HepG2 (cell line): Measurements from ENCODE around the gene ITGB8. TPM values are rescaled to one million over a fixed set of nuclear protein-coding genes. Genes with fewer than 3 reads are reported as not detected.

Experiments
- ATAC-seq: fragments of 200-7000 bp; cut with Tn5 transposase; 3 replicates; pipeline ENCODE4 v1.9.1; 2020; ENCODE audit warnings: mild to moderate bottlenecking, moderate library complexity
- BruUV-seq: library from RNA; stranded (reverse); fragments of 400-500 nt; replicated peaks from 2 replicates; lab custom pipeline; 2021; lab: Mats Ljungman, UMichigan
- CTCF ChIA-PET: fragments of 300-600 bp; formaldehyde crosslinking; extraction: SDS; loops from one replicate; lab custom pipeline; 2021; ENCODE audit warnings: low total read pairs, inconsistent platforms, low intra/inter-chr PET ratio; lab: Yijun Ruan, JAX
- POLR2A ChIA-PET: fragments of 350-600 bp; sonication (Branson Sonifier 250); formaldehyde crosslinking; loops from one replicate; lab custom pipeline; 2020; ENCODE audit warnings: antibody characterized with exemption, inconsistent platforms; lab: Yijun Ruan, JAX
- DNase-seq: peaks from one replicate; pipeline ENCODE4 v3.0.0-alpha.2; 2015; ENCODE audit warnings: low spot score
- FAIRE-seq: peaks from 3 replicates; lab custom pipeline; 2011; peaks lifted over from hg19 to GRCh38; lab: Jason Lieb, UNC
- H2AFZ ChIP-seq: one replicate; pipeline ENCODE4 v1.6.1; 2011; ENCODE audit warnings: low read length, inconsistent platforms
- H3K27ac ChIP-seq: fragments of 300-600 bp; 3 replicates; pipeline ENCODE4 v1.8.0; 2011; ENCODE audit warnings: mixed run types, mild to moderate bottlenecking, mixed read lengths, low read length, inconsistent platforms; ENCODE audit not compliant: insufficient read depth; ENCODE audit errors: extremely low read length
- H3K27me3 ChIP-seq, 2 experiments: fragments of 200-600 bp in 1 of 2; 2 replicates in 1 of 2; 3 replicates in 1 of 2; pipeline versions ENCODE4 v1.6.0 to v1.8.0; 2011; ENCODE audit warnings: low read length in 2 of 2, mild to moderate bottlenecking in 2 of 2, moderate library complexity in 2 of 2, inconsistent platforms in 1 of 2; ENCODE audit not compliant: insufficient read depth in 2 of 2, control insufficient read depth in 1 of 2
- H3K36me3 ChIP-seq, 2 experiments: fragments of 200-600 bp in 1 of 2; replicated peaks in 1 of 2; 2 replicates in 1 of 2; 3 replicates in 1 of 2; pipeline versions ENCODE4 v1.5.1 to v1.8.0; 2011; ENCODE audit warnings: low read length in 2 of 2, inconsistent platforms in 1 of 2; ENCODE audit not compliant: insufficient read depth in 2 of 2, control insufficient read depth in 1 of 2
- H3K4me1 ChIP-seq: 2 replicates; pipeline ENCODE4 v1.5.1; 2012; ENCODE audit warnings: low read length, inconsistent platforms; ENCODE audit not compliant: insufficient read depth
- H3K4me2 ChIP-seq: 2 replicates; pipeline ENCODE4 v1.6.0; 2011; ENCODE audit warnings: low read depth, low read length, inconsistent platforms
- H3K4me3 ChIP-seq, 3 experiments: fragments of 200-600 bp in 1 of 3; sonication (generic), shearing (Covaris generic) in 1 of 3; replicated peaks in 1 of 3; 2 replicates each; pipeline ENCODE4 v1.5.1; 2011 to 2016; ENCODE audit warnings: low read length in 3 of 3, inconsistent platforms in 2 of 3, low read depth in 2 of 3, mild to moderate bottlenecking in 2 of 3, control low read depth in 1 of 3, mixed read lengths in 1 of 3; ENCODE audit not compliant: insufficient read depth in 1 of 3
- H3K79me2 ChIP-seq: one replicate; pipeline ENCODE4 v1.6.1; 2011; ENCODE audit warnings: low read length, inconsistent platforms; ENCODE audit not compliant: insufficient read depth
- H3K9ac ChIP-seq: 2 replicates; pipeline ENCODE4 v1.6.0; 2011; ENCODE audit warnings: mild to moderate bottlenecking, low read depth, low read length, inconsistent platforms; ENCODE audit not compliant: insufficient read depth
- H3K9me3 ChIP-seq: 2 replicates; pipeline ENCODE4 v1.5.1; 2012; ENCODE audit warnings: mild to moderate bottlenecking, low read length
- H4K20me1 ChIP-seq: 2 replicates; pipeline ENCODE4 v1.6.0; 2011; ENCODE audit warnings: inconsistent platforms, mild to moderate bottlenecking, low read length, moderate library complexity; ENCODE audit not compliant: insufficient read depth
- ATF7 ChIP-seq, 2 experiments: fragments of 450-650 bp in 1 of 2; sonication (generic) in 1 of 2; formaldehyde crosslinking in 1 of 2; IDR thresholded peaks; 2 replicates each; pipeline versions ENCODE4 v1.4.0 to v1.6.1; 2016 to 2020; ENCODE audit warnings: antibody characterized with exemption in 1 of 2, mild to moderate bottlenecking in 1 of 2, missing genetic modification reagents in 1 of 2
- BRCA1 ChIP-seq: sonication (generic); formaldehyde crosslinking; IDR thresholded peaks from 2 replicates; pipeline ENCODE4 v1.4.0; 2020; ENCODE audit warnings: missing genetic modification reagents
- CC2D1A ChIP-seq: sonication (generic); formaldehyde crosslinking; IDR thresholded peaks from 2 replicates; pipeline ENCODE4 v1.8.1; 2023; ENCODE audit warnings: mild to moderate bottlenecking, missing genetic modification reagents
- FOXC1 ChIP-seq: sonication (generic); formaldehyde crosslinking; IDR thresholded peaks from 2 replicates; pipeline ENCODE4 v1.8.0; 2022; ENCODE audit warnings: mild to moderate bottlenecking, missing genetic modification reagents, borderline replicate concordance
- KLF6 ChIP-seq: IDR thresholded peaks from 2 replicates; pipeline ENCODE4 v1.8.0; 2016; ENCODE audit warnings: missing biosample characterization, missing genetic modification reagents
- MLLT10 ChIP-seq: sonication (generic); formaldehyde crosslinking; IDR thresholded peaks from 2 replicates; pipeline ENCODE4 v1.4.0; 2020; ENCODE audit warnings: missing genetic modification reagents
- NFRKB ChIP-seq: fragments of 450-650 bp; IDR thresholded peaks from 2 replicates; pipeline ENCODE4 v1.6.1; 2017
- NR1H2 ChIP-seq: sonication (generic); formaldehyde crosslinking; IDR thresholded peaks from 2 replicates; pipeline ENCODE4 v1.8.1; 2022; ENCODE audit warnings: low read depth, missing genetic modification reagents, borderline replicate concordance
- NR2F2 ChIP-seq: IDR thresholded peaks from 2 replicates; pipeline ENCODE4 v1.6.1; 2012; ENCODE audit warnings: low read depth, inconsistent platforms, borderline replicate concordance
- TMF1 ChIP-seq: sonication (generic); formaldehyde crosslinking; IDR thresholded peaks from 2 replicates; pipeline ENCODE4 v1.8.1; 2022; ENCODE audit warnings: low read depth, missing genetic modification reagents
- ZIK1 ChIP-seq: sonication (generic); formaldehyde crosslinking; IDR thresholded peaks from 2 replicates; pipeline ENCODE4 v1.5.0; 2020; ENCODE audit warnings: mild to moderate bottlenecking, low read depth, missing genetic modification reagents, borderline replicate concordance
- ZNF503 ChIP-seq: sonication (generic); formaldehyde crosslinking; IDR thresholded peaks from 2 replicates; pipeline ENCODE4 v1.4.0; 2020; ENCODE audit warnings: missing genetic modification reagents
- ZNF841 ChIP-seq: sonication (generic); formaldehyde crosslinking; IDR thresholded peaks from 2 replicates; pipeline ENCODE4 v1.8.1; 2023; ENCODE audit warnings: missing genetic modification reagents, borderline replicate concordance
- ZZZ3 ChIP-seq: sonication (generic); formaldehyde crosslinking; IDR thresholded peaks from 2 replicates; pipeline ENCODE4 v1.4.0; 2020; ENCODE audit warnings: missing genetic modification reagents, mild to moderate bottlenecking, borderline replicate concordance
- WGBS: methylation state at CpG from one replicate; pipeline ENCODE4 v1.1.6; 2017; ENCODE audit warnings: low lambda C conversion rate; 5-methylcytosine and 5-hydroxymethylcytosine counted together
- in situ Hi-C: cut with HindIII; loops from 2 replicates; pipeline ENCODE4 v1.10.0; 2017; ENCODE audit warnings: low pct_unique_long_range_greater_than_20kb; ENCODE audit not compliant: extremely low pct_ligation_motif_present
- intact Hi-C: fragments of 100-400 bp; cut with micrococcal nuclease; formaldehyde crosslinking; loops from one replicate; pipeline ENCODE4 v1.10.0; 2022; ENCODE audit not compliant: unreplicated experiment
- polyA plus RNA-seq, 8 experiments: library from polyadenylated mRNA; depleted of rRNA in 3 of 8; stranded (reverse) in 7 of 8; unstranded in 1 of 8; fragments of >200 nt; fragmentation: Illumina TruSeq in 4 of 8; extraction: Trizol in 4 of 8; gene quantifications; 2 replicates each; pipeline versions ENCODE4 v1.2.1 to v1.2.3, GENCODE V29; 2011 to 2016; ENCODE audit warnings: low read depth in 4 of 8, missing spikeins in 1 of 8, mixed read lengths in 1 of 8; ENCODE audit not compliant: insufficient read depth in 1 of 8
- total RNA-seq, 5 experiments: library from RNA; depleted of rRNA; stranded (reverse); fragments of >200 nt; fragmentation: Illumina TruSeq; extraction: Trizol; gene quantifications; 2 replicates each; pipeline ENCODE4 v1.2.3, GENCODE V29; 2016; ENCODE audit warnings: low read depth in 1 of 5
- TF ChIP-seq, protein P1 (sequence below): sonication (generic); formaldehyde crosslinking; IDR thresholded peaks from 2 replicates; pipeline ENCODE4 v1.4.0; 2020; ENCODE audit warnings: low read depth, mild to moderate bottlenecking, missing genetic modification reagents

Gene ITGB8
- total and polyA plus RNA-seq, 2 of the 13 experiments (the other 11 are each of a cell fraction or from before 2014, with no cell fraction given), result 0.01 TPM; not detected in 1

- Histone ChIP-seq H3K36me3 (no peaks in the 10 kb centered on the region), H3K4me1 (no peaks in the 10 kb centered on the region), H3K27ac (no peak overlapping the region), H3K9me3 (no peaks in the 10 kb centered on the region), H3K4me3 (no peak overlapping the region), H3K27me3 (no peaks in the 10 kb centered on the region), H3K9ac (no peak overlapping the region), H3K79me2 (no peaks in the 10 kb centered on the region), H4K20me1 (no peaks in the 10 kb centered on the region), H3K4me2 (no peak overlapping the region), H2AFZ (no peak overlapping the region)
- POLR2A ChIA-PET, result no interaction called here
- DNase-seq, result no peak
- CTCF ChIA-PET, result no interaction called here
- no peak for FAIRE-seq
- ATAC-seq, result no peak
- in situ Hi-C loops, result no loop called here
- TF ChIP-seq KLF6 (CRISPR knock-in tag) (no peak), TMF1 (no peak), NR1H2 (CRISPR knock-in tag) (no peak), ZZZ3 (CRISPR knock-in tag) (no peak), MLLT10 (CRISPR knock-in tag) (no peak), ATF7 (IDR thresholded peaks at IDR 0.05) (no peak), ATF7 (CRISPR knock-in tag; IDR thresholded peaks at IDR 0.05) (no peak), CC2D1A (CRISPR knock-in tag) (no peak), ZIK1 (CRISPR knock-in tag) (no peak), NR2F2 (no peak), BRCA1 (no peak), FOXC1 (no peak), NFRKB (no peak), ZNF503 (CRISPR knock-in tag) (no peak), ZNF841 (CRISPR knock-in tag) (no peak)
- TF ChIP-seq, protein P1, sequence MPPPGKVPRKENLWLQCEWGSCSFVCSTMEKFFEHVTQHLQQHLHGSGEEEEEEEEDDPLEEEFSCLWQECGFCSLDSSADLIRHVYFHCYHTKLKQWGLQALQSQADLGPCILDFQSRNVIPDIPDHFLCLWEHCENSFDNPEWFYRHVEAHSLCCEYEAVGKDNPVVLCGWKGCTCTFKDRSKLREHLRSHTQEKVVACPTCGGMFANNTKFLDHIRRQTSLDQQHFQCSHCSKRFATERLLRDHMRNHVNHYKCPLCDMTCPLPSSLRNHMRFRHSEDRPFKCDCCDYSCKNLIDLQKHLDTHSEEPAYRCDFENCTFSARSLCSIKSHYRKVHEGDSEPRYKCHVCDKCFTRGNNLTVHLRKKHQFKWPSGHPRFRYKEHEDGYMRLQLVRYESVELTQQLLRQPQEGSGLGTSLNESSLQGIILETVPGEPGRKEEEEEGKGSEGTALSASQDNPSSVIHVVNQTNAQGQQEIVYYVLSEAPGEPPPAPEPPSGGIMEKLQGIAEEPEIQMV (CRISPR knock-in tag), result no peak
- intact Hi-C loops, result no loop called here
- WGBS, result 5% methylated on average over 1 of the region's 1 CpG
- BruUV-seq, result no TSS peak
Observed at GRCh38 chr7:20458521-20458920, 127.8 kb downstream of the ITGB8 start.
